OCI-LY1 (cell line): Measurements from ENCODE around the gene TCERG1L.

Experiments
- H2AFZ ChIP-seq: fragments of 200-600 bp; sonication (generic), shearing (Covaris generic); 2 replicates; pipeline ENCODE4 v1.6.0; 2014; ENCODE audit warnings: antibody characterized with exemption, mild to moderate bottlenecking, low read length
- H3F3A ChIP-seq: fragments of 200-600 bp; sonication (generic), shearing (Covaris generic); 2 replicates; pipeline ENCODE4 v1.6.0; 2014; ENCODE audit warnings: mild to moderate bottlenecking, antibody characterized with exemption, low read length, moderate library complexity; ENCODE audit not compliant: insufficient read depth
- H3K27ac ChIP-seq: fragments of 200-600 bp; sonication (generic); 2 replicates; pipeline ENCODE4 v1.5.1; 2014; ENCODE audit warnings: low read length, mixed run types, mild to moderate bottlenecking, low read depth; ENCODE audit not compliant: poor library complexity, severe bottlenecking
- H3K27me3 ChIP-seq: fragments of 200-600 bp; sonication (generic); 2 replicates; pipeline ENCODE4 v1.6.0; 2014; ENCODE audit warnings: antibody characterized with exemption, mild to moderate bottlenecking, low read length, moderate library complexity; ENCODE audit not compliant: insufficient read depth
- H3K36me3 ChIP-seq: fragments of 200-600 bp; sonication (generic); 2 replicates; pipeline ENCODE4 v1.6.1; 2014; ENCODE audit warnings: mild to moderate bottlenecking, antibody characterized with exemption, low read length, moderate library complexity, mixed read lengths; ENCODE audit not compliant: insufficient read depth
- H3K4me1 ChIP-seq: fragments of 200-600 bp; sonication (generic); 2 replicates; pipeline ENCODE4 v1.5.1; 2014; ENCODE audit warnings: mild to moderate bottlenecking, low read length, moderate library complexity; ENCODE audit not compliant: insufficient read depth, severe bottlenecking
- H3K4me2 ChIP-seq: fragments of 200-600 bp; sonication (generic), shearing (Covaris generic); 2 replicates; pipeline ENCODE4 v1.6.1; 2014; ENCODE audit warnings: low read length
- H3K4me3 ChIP-seq: fragments of 200-600 bp; sonication (generic); 2 replicates; pipeline ENCODE4 v1.5.1; 2014; ENCODE audit warnings: low read length, low read depth, mild to moderate bottlenecking, mixed read lengths; ENCODE audit not compliant: poor library complexity, severe bottlenecking
- H3K79me2 ChIP-seq: fragments of 200-600 bp; shearing (Covaris generic); 2 replicates; pipeline ENCODE4 v1.6.1; 2016; ENCODE audit warnings: mixed run types, low read length, mixed read lengths; ENCODE audit not compliant: insufficient read depth
- H3K9ac ChIP-seq: fragments of 200-600 bp; sonication (generic), shearing (Covaris generic); 2 replicates; pipeline ENCODE4 v1.6.1; 2014; ENCODE audit warnings: mild to moderate bottlenecking, low read length, mixed read lengths
- H3K9me2 ChIP-seq: fragments of 200-600 bp; sonication (generic), shearing (Covaris generic); 2 replicates; pipeline ENCODE4 v1.6.1; 2014; ENCODE audit warnings: low read depth, mild to moderate bottlenecking, low read length, mixed read lengths
- H3K9me3 ChIP-seq: fragments of 200-600 bp; shearing (Covaris generic); 2 replicates; pipeline ENCODE4 v1.6.1; 2014; ENCODE audit warnings: low read length, mixed read lengths
- H4K20me1 ChIP-seq: fragments of 200-600 bp; sonication (generic), shearing (Covaris generic); 2 replicates; pipeline ENCODE4 v1.6.0; 2016; ENCODE audit warnings: mild to moderate bottlenecking, low read length; ENCODE audit not compliant: insufficient read depth
- CTCF ChIP-seq: fragments of 200-600 bp; sonication (generic), shearing (Covaris generic); IDR thresholded peaks from 2 replicates; pipeline ENCODE4 v1.5.1; 2017; ENCODE audit warnings: mild to moderate bottlenecking, antibody characterized with exemption, low read length, moderate library complexity, mixed read lengths
- EZH2 ChIP-seq: fragments of 200-600 bp; sonication (generic), shearing (Covaris generic); IDR thresholded peaks from 2 replicates; pipeline ENCODE4 v1.8.0; 2017; ENCODE audit warnings: borderline replicate concordance, mixed run types, mild to moderate bottlenecking, antibody characterized with exemption, low read length, moderate library complexity, mixed read lengths

Gene TCERG1L

GRCh38 chr10:131089150-131089549 is 222.4 kb downstream of the TCERG1L start:
- Histone ChIP-seq H3K27ac (no peak overlapping the region), H3K4me2 (no peak overlapping the region), H3K4me1 (no peaks in the 10 kb centered on the region), H3K9me3 (no peaks in the 10 kb centered on the region), H3F3A (no peaks in the 10 kb centered on the region), H3K36me3 (no peaks in the 10 kb centered on the region), H3K79me2 (no peaks in the 10 kb centered on the region), H3K9ac (no peak overlapping the region), H3K9me2 (no peaks in the 10 kb centered on the region), H3K27me3 (no peaks in the 10 kb centered on the region), H2AFZ (no peak overlapping the region), H4K20me1 (no peaks in the 10 kb centered on the region), H3K4me3 (no peak overlapping the region)
- TF ChIP-seq EZH2 (no peak), CTCF (no peak)

GRCh38 chr10:131088619-131089018 is 222.9 kb downstream of the TCERG1L start:
- no peaks in the 10 kb centered on the region for H4K20me1 ChIP-seq
- H3K4me2 ChIP-seq, result no peak overlapping the region
- no peak overlapping the region for H3K9ac ChIP-seq

GRCh38 chr10:131087464-131088215 is 223.9 kb downstream of the TCERG1L start:
- Histone ChIP-seq H3K4me1 (no peaks in the 10 kb centered on the region), H2AFZ (no peak overlapping the region), H4K20me1 (no peaks in the 10 kb centered on the region), H3K4me2 (no peak overlapping the region), H3K79me2 (no peaks in the 10 kb centered on the region), H3F3A (no peaks in the 10 kb centered on the region), H3K9me3 (no peaks in the 10 kb centered on the region), H3K4me3 (no peak overlapping the region), H3K36me3 (no peaks in the 10 kb centered on the region), H3K27ac (no peak overlapping the region), H3K27me3 (no peaks in the 10 kb centered on the region), H3K9me2 (no peaks in the 10 kb centered on the region), H3K9ac (no peak overlapping the region)
- TF ChIP-seq EZH2 (no peak), CTCF (no peak)

More at GRCh38 chr10:131088619-131089018, 222.9 kb downstream of the TCERG1L start:
- Histone ChIP-seq H3K27ac (no peak overlapping the region), H3K27me3 (no peaks in the 10 kb centered on the region), H2AFZ (no peak overlapping the region), H3K79me2 (no peaks in the 10 kb centered on the region), H3K9me3 (no peaks in the 10 kb centered on the region), H3K36me3 (no peaks in the 10 kb centered on the region), H3F3A (no peaks in the 10 kb centered on the region), H3K4me1 (no peaks in the 10 kb centered on the region), H3K4me3 (no peak overlapping the region), H3K9me2 (no peaks in the 10 kb centered on the region)
- TF ChIP-seq EZH2 (no peak), CTCF (no peak)
